HG03066 (cell line): Measurements from ENCODE around the gene EPB41L2.
"Not testable (repeated sequence)": the region's sequence is repeated elsewhere in the genome, so short reads cannot be mapped to it uniquely, and the experiment has no call there.

ENCODE experiments used
- ATAC-seq: cut with Tn5 transposase; IDR thresholded peaks from one replicate; pipeline ENCODE4 v1.9.1; 2021; ENCODE audit warnings: low read depth; ENCODE audit not compliant: unreplicated experiment

Gene EPB41L2

GRCh38 chr6:130825772-130826441 is 237.1 kb downstream of the EPB41L2 start:
- no peak for ATAC-seq

- ATAC-seq = no peak
Measured at GRCh38 chr6:130824978-130825694, 237.9 kb downstream of the EPB41L2 start.

GRCh38 chr6:130822736-130823135 is 240.3 kb downstream of the EPB41L2 start:
- ATAC-seq = no peak

- ATAC-seq = no peak
Measured at GRCh38 chr6:130815200-130816071, 247.6 kb downstream of the EPB41L2 start.

GRCh38 chr6:130814506-130814905 is 248.5 kb downstream of the EPB41L2 start:
- ATAC-seq = no peak

- no peak for ATAC-seq
Measured at GRCh38 chr6:130811932-130812331, 251.1 kb downstream of the EPB41L2 start.

GRCh38 chr6:130810307-130811030 is 252.6 kb downstream of the EPB41L2 start:
- ATAC-seq = no peak

- not testable (repeated sequence) for ATAC-seq
Measured at GRCh38 chr6:130801368-130801767, 261.7 kb downstream of the EPB41L2 start.

- ATAC-seq = no peak
Measured at GRCh38 chr6:130797061-130797460, 266.0 kb downstream of the EPB41L2 start.

GRCh38 chr6:130796313-130796905 is 266.6 kb downstream of the EPB41L2 start:
- no peak for ATAC-seq

- ATAC-seq = no peak
Measured at GRCh38 chr6:130794738-130795137, 268.3 kb downstream of the EPB41L2 start.

- ATAC-seq = no peak
Measured at GRCh38 chr6:130794010-130794697, 268.9 kb downstream of the EPB41L2 start.
